HEK293T (cell line): ENCODE measurements around the gene OCA2.

Experiments used
- ARNT ChIP-seq: fragments of 450-650 bp; IDR thresholded peaks from 2 replicates; pipeline ENCODE4 v1.6.1; 2017; ENCODE audit warnings: mild to moderate bottlenecking
- BHLHE40 ChIP-seq: fragments of 450-650 bp; IDR thresholded peaks from 2 replicates; pipeline ENCODE4 v1.6.1; 2016; ENCODE audit warnings: mild to moderate bottlenecking, moderate library complexity, borderline replicate concordance
- ELF4 ChIP-seq: fragments of 450-650 bp; IDR thresholded peaks from 2 replicates; pipeline ENCODE4 v1.6.1; 2017; ENCODE audit warnings: antibody characterized with exemption
- FOXM1 ChIP-seq: fragments of 450-650 bp; IDR thresholded peaks from 2 replicates; pipeline ENCODE4 v1.6.1; 2017; ENCODE audit warnings: mild to moderate bottlenecking, borderline replicate concordance
- L3MBTL2 ChIP-seq: fragments of 450-650 bp; conservative IDR thresholded peaks from 2 replicates; pipeline ENCODE4 v1.6.1; 2016; ENCODE audit warnings: mild to moderate bottlenecking
- NFRKB ChIP-seq: fragments of 450-650 bp; IDR thresholded peaks from 2 replicates; pipeline ENCODE4 v1.6.1; 2016; ENCODE audit warnings: mild to moderate bottlenecking, moderate library complexity
- SP1 ChIP-seq: fragments of 450-650 bp; IDR thresholded peaks from 2 replicates; pipeline ENCODE4 v1.6.1; 2017

GRCh38 chr15:28023933-28024888 lies 74.9 kb downstream of the OCA2 start:
- TF ChIP-seq BHLHE40 (no peak), L3MBTL2 (no peak), FOXM1 (no peak), ELF4 (no peak), NFRKB (no peak), ARNT (no peak), SP1 (no peak)
